Measurements from ENCODE around the gene GRIA3. TPM values are rescaled to one million over a fixed set of nuclear protein-coding genes. Genes with fewer than 3 reads are reported as not detected.

GRIA3 gene
- total RNA-seq, 1 experiment from 2014 or later, result 3.8 TPM

- TF ChIP-seq ZNF396 (CRISPR knock-in tag; IDR thresholded peaks at IDR 0.05; ENCODE audit: borderline replicate concordance) (no peak), ETV6 (CRISPR knock-in tag; IDR thresholded peaks at IDR 0.05) (no peak), NFATC4 (CRISPR knock-in tag; IDR thresholded peaks at IDR 0.05) (no peak), SOX15 (CRISPR knock-in tag; IDR thresholded peaks at IDR 0.05) (no peak), ZNF263 (CRISPR knock-in tag; IDR thresholded peaks at IDR 0.05; ENCODE audit: low read depth) (no peak)
- TF ChIP-seq, protein P1, sequence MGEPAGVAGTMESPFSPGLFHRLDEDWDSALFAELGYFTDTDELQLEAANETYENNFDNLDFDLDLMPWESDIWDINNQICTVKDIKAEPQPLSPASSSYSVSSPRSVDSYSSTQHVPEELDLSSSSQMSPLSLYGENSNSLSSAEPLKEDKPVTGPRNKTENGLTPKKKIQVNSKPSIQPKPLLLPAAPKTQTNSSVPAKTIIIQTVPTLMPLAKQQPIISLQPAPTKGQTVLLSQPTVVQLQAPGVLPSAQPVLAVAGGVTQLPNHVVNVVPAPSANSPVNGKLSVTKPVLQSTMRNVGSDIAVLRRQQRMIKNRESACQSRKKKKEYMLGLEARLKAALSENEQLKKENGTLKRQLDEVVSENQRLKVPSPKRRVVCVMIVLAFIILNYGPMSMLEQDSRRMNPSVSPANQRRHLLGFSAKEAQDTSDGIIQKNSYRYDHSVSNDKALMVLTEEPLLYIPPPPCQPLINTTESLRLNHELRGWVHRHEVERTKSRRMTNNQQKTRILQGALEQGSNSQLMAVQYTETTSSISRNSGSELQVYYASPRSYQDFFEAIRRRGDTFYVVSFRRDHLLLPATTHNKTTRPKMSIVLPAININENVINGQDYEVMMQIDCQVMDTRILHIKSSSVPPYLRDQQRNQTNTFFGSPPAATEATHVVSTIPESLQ (CRISPR knock-in tag; IDR thresholded peaks at IDR 0.05), result no peak
- TF ChIP-seq, protein P2, sequence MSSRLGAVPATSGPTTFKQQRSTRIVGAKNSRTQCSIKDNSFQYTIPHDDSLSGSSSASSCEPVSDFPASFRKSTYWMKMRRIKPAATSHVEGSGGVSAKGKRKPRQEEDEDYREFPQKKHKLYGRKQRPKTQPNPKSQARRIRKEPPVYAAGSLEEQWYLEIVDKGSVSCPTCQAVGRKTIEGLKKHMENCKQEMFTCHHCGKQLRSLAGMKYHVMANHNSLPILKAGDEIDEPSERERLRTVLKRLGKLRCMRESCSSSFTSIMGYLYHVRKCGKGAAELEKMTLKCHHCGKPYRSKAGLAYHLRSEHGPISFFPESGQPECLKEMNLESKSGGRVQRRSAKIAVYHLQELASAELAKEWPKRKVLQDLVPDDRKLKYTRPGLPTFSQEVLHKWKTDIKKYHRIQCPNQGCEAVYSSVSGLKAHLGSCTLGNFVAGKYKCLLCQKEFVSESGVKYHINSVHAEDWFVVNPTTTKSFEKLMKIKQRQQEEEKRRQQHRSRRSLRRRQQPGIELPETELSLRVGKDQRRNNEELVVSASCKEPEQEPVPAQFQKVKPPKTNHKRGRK (CRISPR knock-in tag; IDR thresholded peaks at IDR 0.05; ENCODE audit: borderline replicate concordance), result no peak
Observed at GRCh38 chrX:123157586-123157985, 26.5 kb upstream of the GRIA3 start (continued).

DNA sequence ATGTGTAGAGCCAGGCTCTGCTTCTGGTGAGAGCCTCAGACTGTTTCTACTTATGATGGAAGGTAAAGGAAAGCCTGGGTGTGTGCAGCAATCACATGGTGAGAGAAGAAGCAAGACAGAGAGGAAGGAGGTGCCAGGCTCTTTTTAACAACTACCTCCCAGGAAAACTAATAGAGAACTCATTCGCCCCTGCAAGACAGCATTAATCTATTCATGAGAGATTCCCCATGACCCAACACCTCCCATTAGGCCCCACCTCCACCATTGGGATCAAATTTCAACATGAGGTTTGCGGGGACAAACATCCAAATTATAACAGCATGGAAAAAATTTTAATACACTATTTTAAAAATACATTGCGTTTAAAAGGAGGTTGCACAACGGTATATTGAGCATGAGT is 24.7 kb upstream of the GRIA3 start:
- POLR2A ChIA-PET, result no interaction called here
- Mint-ChIP-seq H3K36me3 (peaks cover 5% of the 10 kb centered on the region), H3K27ac (no peak overlapping the region), H3K9me3 (peaks cover 19% of the 10 kb centered on the region), H3K27me3 (ENCODE audit: low read depth) (no peaks in the 10 kb centered on the region), H3K4me1 (peaks cover 17% of the 10 kb centered on the region), H3K4me3 (no peak overlapping the region)
- ATAC-seq, result no peak
- no peak for DNase-seq (ENCODE audit: low spot score)
- CTCF ChIA-PET, result no interaction called here
- TF ChIP-seq NFE2L1 (CRISPR knock-in tag; IDR thresholded peaks at IDR 0.05) (no peak), GABPB1 (CRISPR knock-in tag; IDR thresholded peaks at IDR 0.05) (no peak), CREM (CRISPR knock-in tag; IDR thresholded peaks at IDR 0.05) (no peak), ZNF219 (CRISPR knock-in tag; IDR thresholded peaks at IDR 0.05; ENCODE audit: borderline replicate concordance) (no peak), GRHL2 (CRISPR knock-in tag; IDR thresholded peaks at IDR 0.05; ENCODE audit: insufficient replicate concordance, severe bottlenecking) (no peak), USF1 (CRISPR knock-in tag; IDR thresholded peaks at IDR 0.05) (no peak), RORB (CRISPR knock-in tag; IDR thresholded peaks at IDR 0.05) (no peak), HMGA2 (CRISPR knock-in tag; IDR thresholded peaks at IDR 0.05) (no peak), ATF1 (CRISPR knock-in tag; IDR thresholded peaks at IDR 0.05) (no peak)
- TF ChIP-seq, protein P3, sequence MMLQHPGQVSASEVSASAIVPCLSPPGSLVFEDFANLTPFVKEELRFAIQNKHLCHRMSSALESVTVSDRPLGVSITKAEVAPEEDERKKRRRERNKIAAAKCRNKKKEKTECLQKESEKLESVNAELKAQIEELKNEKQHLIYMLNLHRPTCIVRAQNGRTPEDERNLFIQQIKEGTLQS (CRISPR knock-in tag; conservative IDR thresholded peaks at IDR 0.05), result no peak
- TF ChIP-seq, protein P4, sequence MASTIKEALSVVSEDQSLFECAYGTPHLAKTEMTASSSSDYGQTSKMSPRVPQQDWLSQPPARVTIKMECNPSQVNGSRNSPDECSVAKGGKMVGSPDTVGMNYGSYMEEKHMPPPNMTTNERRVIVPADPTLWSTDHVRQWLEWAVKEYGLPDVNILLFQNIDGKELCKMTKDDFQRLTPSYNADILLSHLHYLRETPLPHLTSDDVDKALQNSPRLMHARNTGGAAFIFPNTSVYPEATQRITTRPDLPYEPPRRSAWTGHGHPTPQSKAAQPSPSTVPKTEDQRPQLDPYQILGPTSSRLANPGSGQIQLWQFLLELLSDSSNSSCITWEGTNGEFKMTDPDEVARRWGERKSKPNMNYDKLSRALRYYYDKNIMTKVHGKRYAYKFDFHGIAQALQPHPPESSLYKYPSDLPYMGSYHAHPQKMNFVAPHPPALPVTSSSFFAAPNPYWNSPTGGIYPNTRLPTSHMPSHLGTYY (CRISPR knock-in tag; IDR thresholded peaks at IDR 0.05), result no peak
- TF ChIP-seq, protein P5, sequence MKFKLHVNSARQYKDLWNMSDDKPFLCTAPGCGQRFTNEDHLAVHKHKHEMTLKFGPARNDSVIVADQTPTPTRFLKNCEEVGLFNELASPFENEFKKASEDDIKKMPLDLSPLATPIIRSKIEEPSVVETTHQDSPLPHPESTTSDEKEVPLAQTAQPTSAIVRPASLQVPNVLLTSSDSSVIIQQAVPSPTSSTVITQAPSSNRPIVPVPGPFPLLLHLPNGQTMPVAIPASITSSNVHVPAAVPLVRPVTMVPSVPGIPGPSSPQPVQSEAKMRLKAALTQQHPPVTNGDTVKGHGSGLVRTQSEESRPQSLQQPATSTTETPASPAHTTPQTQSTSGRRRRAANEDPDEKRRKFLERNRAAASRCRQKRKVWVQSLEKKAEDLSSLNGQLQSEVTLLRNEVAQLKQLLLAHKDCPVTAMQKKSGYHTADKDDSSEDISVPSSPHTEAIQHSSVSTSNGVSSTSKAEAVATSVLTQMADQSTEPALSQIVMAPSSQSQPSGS (CRISPR knock-in tag; IDR thresholded peaks at IDR 0.05; ENCODE audit: borderline replicate concordance, low read depth), result no peak
